ENCODE results near the gene CENPL. TPM values are rescaled to one million over a fixed set of nuclear protein-coding genes. Genes with fewer than 3 reads are reported as not detected.

CENPL gene
- polyA plus RNA-seq, 1 experiment = 8.3 TPM

DNA sequence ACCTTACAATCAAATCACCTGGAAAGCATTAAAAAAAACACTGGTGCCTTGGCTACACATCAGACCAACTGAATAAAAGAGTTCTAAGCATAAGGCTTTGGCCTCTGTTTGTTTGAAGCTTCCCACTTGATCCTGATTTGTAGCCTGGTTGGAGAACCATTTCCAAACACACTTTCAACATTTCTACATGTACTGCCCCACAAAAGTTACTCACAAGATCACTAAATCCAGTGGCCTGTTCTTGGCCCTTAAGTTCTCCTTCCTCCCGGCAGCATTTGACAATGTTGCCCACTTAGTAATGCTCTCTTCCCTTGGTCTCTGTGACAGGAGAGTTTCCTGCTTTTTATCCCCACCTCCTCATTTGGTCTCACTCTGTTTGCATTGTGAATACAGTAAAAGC, 31.3 kb upstream of the CENPL start:
- TF ChIP-seq, protein P1, sequence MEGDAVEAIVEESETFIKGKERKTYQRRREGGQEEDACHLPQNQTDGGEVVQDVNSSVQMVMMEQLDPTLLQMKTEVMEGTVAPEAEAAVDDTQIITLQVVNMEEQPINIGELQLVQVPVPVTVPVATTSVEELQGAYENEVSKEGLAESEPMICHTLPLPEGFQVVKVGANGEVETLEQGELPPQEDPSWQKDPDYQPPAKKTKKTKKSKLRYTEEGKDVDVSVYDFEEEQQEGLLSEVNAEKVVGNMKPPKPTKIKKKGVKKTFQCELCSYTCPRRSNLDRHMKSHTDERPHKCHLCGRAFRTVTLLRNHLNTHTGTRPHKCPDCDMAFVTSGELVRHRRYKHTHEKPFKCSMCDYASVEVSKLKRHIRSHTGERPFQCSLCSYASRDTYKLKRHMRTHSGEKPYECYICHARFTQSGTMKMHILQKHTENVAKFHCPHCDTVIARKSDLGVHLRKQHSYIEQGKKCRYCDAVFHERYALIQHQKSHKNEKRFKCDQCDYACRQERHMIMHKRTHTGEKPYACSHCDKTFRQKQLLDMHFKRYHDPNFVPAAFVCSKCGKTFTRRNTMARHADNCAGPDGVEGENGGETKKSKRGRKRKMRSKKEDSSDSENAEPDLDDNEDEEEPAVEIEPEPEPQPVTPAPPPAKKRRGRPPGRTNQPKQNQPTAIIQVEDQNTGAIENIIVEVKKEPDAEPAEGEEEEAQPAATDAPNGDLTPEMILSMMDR (IDR thresholded peaks at IDR 0.05; ENCODE audit: insufficient read depth, low read depth, low read length) = no peak
- DNase-seq (ENCODE audit: low read depth) = no peak
- Histone ChIP-seq H3K36me3 (ENCODE audit: control insufficient read depth, insufficient read depth, low read length) (no peaks in the 10 kb centered on the region), H3K4me3 (ENCODE audit: low read depth, low read length) (no peak overlapping the region), H3K27me3 (ENCODE audit: control insufficient read depth, insufficient read depth, low read length) (no peaks in the 10 kb centered on the region)
- CTCF ChIA-PET = interaction anchor here (1.3 kb wide), 1 partner anchor 9 kb away, joined by 4 read pairs; no protein-coding TSS in a partner anchor
- POLR2A ChIA-PET = no interaction called here

DNA sequence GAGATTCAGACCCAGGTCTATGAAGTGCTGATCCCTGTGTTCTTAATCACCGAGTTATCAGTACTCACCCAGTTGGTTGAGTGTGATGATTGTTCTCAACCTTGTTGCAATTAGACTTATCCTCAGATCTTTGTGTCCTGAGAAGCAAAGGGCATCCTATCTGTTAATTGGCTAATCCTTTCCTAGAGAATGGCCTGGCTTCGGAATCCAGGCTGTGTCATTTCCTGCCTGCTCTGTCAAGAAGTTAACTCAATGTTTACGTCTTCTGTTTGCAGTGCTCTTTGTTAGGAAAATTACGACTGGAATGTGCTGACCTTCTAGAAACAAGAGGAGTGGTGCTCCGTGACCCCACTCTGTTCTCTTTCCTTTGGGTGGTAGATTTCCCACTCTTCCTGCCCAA, 28.4 kb upstream of the CENPL start:
- H3K36me3 ChIP-seq (ENCODE audit: control insufficient read depth, insufficient read depth, low read length) = no peaks in the 10 kb centered on the region
- H3K4me3 ChIP-seq (ENCODE audit: low read depth, low read length) = no peak overlapping the region
- DNase-seq (ENCODE audit: low read depth) = no peak
- no peaks in the 10 kb centered on the region for H3K27me3 ChIP-seq (ENCODE audit: control insufficient read depth, insufficient read depth, low read length)
- ChIA-PET CTCF (interaction anchor here (1.0 kb wide), 1 partner anchor 19 kb away, joined by 3 read pairs; no protein-coding TSS in a partner anchor), POLR2A (no interaction called here)
- TF ChIP-seq, protein P1 (IDR thresholded peaks at IDR 0.05; ENCODE audit: insufficient read depth, low read depth, low read length) = no peak

DNA sequence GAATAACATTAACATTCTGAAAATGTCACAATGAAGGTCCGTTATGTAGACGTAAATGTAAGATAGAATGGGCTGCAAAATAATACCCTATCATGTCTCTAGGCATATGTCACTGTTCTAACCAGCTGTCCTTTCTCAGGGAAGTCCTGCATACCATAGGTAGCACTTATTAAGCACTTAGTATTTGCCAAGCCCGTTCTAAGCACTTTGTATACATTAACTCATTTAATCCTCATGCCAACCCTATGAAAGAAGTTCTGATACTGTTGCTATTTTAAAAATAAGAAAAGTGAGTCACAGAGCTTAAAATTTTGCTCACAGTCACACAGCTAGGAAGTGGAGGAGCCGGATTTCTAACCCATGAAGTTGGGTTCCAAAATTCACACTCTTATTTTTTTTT, 27.4 kb upstream of the CENPL start:
- TF ChIP-seq, protein P1 (IDR thresholded peaks at IDR 0.05; ENCODE audit: insufficient read depth, low read depth, low read length) = no peak
- Histone ChIP-seq H3K27me3 (ENCODE audit: control insufficient read depth, insufficient read depth, low read length) (no peaks in the 10 kb centered on the region), H3K4me3 (ENCODE audit: low read depth, low read length) (no peak overlapping the region), H3K36me3 (ENCODE audit: control insufficient read depth, insufficient read depth, low read length) (no peaks in the 10 kb centered on the region)
- DNase-seq (ENCODE audit: low read depth) = no peak
- POLR2A ChIA-PET = interaction anchor here (0.7 kb wide), 1 partner anchor 9 kb away, joined by 3 read pairs; no protein-coding TSS in a partner anchor
- CTCF ChIA-PET = interaction anchor here (0.6 to 1.1 kb wide), 5 partner anchors 9 to 1108 kb away, joined by 3 to 5 read pairs (median 3); no protein-coding TSS in a partner anchor

DNA sequence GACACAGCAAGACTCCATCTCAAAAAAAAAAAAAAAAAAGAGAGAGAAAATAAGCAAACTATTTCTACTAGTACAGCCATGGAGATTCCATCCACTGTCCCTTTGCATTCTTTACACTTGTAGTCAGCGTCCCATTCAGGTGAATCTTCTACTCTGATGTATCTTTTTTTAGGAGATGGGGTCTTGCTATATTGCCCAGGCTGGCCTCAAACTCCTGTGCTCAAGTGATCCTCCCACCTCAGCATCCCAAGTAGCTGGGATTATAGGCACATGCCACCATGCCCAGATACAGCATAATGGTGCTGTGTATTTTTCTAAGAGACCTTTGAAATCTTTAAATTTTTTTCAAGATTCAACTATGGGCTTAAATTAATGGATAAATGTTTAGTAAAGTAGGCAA, 8.1 kb upstream of the CENPL start:
- peaks cover 4% of the 10 kb centered on the region for H3K36me3 ChIP-seq (ENCODE audit: control insufficient read depth, insufficient read depth, low read length)

DNA sequence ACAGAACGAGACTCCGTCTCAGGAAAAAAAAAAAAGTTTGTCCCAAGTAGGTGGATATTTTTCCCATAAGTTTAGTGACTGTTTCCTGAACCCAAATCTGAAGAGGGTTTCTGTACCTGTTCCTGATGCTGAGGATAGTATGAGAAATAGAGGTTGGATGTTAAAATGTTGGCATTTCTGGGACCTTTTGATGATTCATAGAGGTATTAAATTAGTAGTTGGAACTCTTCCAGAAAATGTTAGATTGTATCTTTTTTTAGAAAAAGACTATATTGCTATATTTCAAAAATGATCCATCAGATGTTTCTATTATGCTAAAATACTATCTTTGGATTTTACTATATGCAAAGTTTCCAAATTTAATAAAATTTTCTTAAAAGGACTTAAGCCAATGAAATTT, 2.9 kb upstream of the CENPL start:
- Histone ChIP-seq H3K36me3 (ENCODE audit: control insufficient read depth, insufficient read depth, low read length) (peaks cover 2% of the 10 kb centered on the region; the same call in 1 of the 2 replicates), H3K27me3 (ENCODE audit: control insufficient read depth, insufficient read depth, low read length) (no peaks in the 10 kb centered on the region), H3K4me3 (ENCODE audit: low read depth, low read length) (no peak overlapping the region)
- no peak for DNase-seq (ENCODE audit: low read depth)
- ChIA-PET CTCF (no interaction called here), POLR2A (no interaction called here)
- TF ChIP-seq, protein P1 (IDR thresholded peaks at IDR 0.05; ENCODE audit: insufficient read depth, low read depth, low read length) = no peak

More for the DNA sequence above, 8.1 kb upstream of the CENPL start:
- no peak overlapping the region for H3K4me3 ChIP-seq (ENCODE audit: low read depth, low read length)
- no peaks in the 10 kb centered on the region for H3K27me3 ChIP-seq (ENCODE audit: control insufficient read depth, insufficient read depth, low read length)
- ChIA-PET POLR2A (no interaction called here), CTCF (no interaction called here)
- DNase-seq (ENCODE audit: low read depth) = no peak
- TF ChIP-seq, protein P1 (IDR thresholded peaks at IDR 0.05; ENCODE audit: insufficient read depth, low read depth, low read length) = no peak
